ENCODE data around the gene CRYBG1.

CRYBG1 gene

DNA sequence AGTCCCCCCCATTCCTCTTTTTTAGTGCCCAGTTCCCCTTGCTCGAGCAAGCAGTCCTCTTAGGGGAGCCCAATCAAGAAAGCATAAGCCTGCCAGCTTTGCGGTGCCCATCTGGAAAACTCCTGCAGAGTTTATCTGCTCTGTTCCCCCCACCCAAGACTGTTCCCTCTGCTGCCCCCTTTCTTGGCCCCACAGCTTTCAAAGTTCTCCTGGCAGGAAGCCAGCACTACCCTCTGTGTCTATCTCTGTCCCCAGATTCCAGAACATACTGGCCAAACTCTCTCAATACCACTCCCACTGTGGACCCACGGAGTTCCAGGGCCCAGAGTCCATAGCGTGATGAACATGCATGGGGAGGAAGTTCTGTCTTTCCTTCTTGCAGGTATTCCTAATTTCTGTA, 55.4 kb downstream of the CRYBG1 start:
- H3K9me3 ChIP-seq: no peaks in the 10 kb centered on the region
- TF ChIP-seq, protein P1, sequence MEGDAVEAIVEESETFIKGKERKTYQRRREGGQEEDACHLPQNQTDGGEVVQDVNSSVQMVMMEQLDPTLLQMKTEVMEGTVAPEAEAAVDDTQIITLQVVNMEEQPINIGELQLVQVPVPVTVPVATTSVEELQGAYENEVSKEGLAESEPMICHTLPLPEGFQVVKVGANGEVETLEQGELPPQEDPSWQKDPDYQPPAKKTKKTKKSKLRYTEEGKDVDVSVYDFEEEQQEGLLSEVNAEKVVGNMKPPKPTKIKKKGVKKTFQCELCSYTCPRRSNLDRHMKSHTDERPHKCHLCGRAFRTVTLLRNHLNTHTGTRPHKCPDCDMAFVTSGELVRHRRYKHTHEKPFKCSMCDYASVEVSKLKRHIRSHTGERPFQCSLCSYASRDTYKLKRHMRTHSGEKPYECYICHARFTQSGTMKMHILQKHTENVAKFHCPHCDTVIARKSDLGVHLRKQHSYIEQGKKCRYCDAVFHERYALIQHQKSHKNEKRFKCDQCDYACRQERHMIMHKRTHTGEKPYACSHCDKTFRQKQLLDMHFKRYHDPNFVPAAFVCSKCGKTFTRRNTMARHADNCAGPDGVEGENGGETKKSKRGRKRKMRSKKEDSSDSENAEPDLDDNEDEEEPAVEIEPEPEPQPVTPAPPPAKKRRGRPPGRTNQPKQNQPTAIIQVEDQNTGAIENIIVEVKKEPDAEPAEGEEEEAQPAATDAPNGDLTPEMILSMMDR (IDR thresholded peaks at IDR 0.05; ENCODE audit: low read depth, low read length): no peak
- peaks cover 24% of the 10 kb centered on the region for H3K27me3 ChIP-seq
- DNase-seq: no peak
- no peak overlapping the region for H3K4me3 ChIP-seq (ENCODE audit: low read depth, low read length)
- no peaks in the 10 kb centered on the region for H3K4me1 ChIP-seq
- H3K36me3 ChIP-seq: no peaks in the 10 kb centered on the region

DNA sequence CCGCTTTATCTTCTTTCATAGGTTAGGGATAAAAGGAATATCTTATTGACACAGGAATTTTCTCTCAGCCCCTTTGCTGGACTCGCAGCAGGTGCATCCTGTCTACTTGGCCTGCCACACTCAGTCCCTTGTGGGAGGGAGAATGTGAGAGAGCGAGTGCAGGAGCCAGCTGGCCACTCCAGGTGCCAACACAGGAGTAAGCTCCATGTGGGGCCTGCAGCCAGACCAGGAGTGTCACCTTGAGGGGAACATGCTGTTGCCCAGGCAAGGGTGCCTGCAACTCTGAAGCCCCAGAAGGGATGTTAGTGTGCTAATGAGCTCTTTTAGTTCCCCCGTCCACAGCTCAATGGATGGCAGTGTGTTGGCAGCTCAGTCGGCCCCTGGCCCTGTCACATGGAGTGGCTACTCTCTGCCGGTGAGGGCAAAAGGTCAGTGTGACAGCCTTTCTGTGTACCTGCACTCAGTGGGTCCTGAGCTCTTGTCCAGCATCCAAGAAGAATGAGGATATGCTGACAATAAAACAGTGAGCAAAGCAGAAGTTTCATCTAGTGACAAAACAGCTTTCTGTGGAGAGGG, 57.1 kb downstream of the CRYBG1 start:
- H3K27me3 ChIP-seq: peaks cover 12% of the 10 kb centered on the region; the same call in 1 of the 2 replicates
- no peak for DNase-seq
- no peaks in the 10 kb centered on the region for H3K9me3 ChIP-seq
- H3K36me3 ChIP-seq: no peaks in the 10 kb centered on the region
- no peak overlapping the region for H3K4me3 ChIP-seq (ENCODE audit: low read depth, low read length)
- TF ChIP-seq, protein P1 (IDR thresholded peaks at IDR 0.05; ENCODE audit: low read depth, low read length): no peak
- no peaks in the 10 kb centered on the region for H3K4me1 ChIP-seq

DNA sequence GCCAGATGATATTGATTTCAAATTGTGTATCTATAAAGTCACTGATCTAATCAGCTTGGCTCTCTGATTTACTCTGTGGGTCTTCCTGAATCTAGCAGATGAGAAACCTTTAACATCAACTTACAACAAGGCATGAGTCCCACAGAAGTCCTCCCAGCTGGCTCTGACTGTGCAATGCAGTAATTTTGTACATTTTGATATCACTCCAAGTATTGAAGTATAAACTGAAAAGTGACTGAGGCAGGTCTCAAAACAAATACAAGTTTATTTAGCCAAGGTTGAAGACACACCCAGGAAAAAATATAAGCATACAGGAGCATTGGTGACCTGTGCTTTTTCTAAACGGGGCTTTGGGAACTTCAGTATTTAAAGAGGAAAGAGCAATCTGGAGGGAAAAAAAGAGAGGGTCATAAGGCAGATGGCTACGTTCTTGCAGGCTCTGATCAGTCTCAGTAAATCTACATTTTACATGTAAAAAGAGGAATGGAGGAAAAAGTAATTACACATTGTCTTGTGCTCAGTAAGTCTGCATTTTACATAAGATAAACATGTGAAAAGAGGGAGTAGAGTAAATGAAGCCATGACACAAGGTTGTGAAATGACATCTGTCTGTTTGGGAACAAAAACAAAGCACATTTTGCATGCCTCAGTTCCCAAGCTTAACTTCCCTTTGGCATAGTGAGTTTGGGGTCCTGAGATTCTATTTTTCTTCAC, 59.5 kb downstream of the CRYBG1 start:
- Histone ChIP-seq H3K4me1 (no peaks in the 10 kb centered on the region), H3K36me3 (no peaks in the 10 kb centered on the region), H3K27me3 (peaks cover 14% of the 10 kb centered on the region; the same call in 1 of the 2 replicates), H3K4me3 (ENCODE audit: low read depth, low read length) (no peak overlapping the region), H3K9me3 (no peaks in the 10 kb centered on the region)
- TF ChIP-seq, protein P1 (IDR thresholded peaks at IDR 0.05; ENCODE audit: low read depth, low read length): no peak
- no peak for DNase-seq

DNA sequence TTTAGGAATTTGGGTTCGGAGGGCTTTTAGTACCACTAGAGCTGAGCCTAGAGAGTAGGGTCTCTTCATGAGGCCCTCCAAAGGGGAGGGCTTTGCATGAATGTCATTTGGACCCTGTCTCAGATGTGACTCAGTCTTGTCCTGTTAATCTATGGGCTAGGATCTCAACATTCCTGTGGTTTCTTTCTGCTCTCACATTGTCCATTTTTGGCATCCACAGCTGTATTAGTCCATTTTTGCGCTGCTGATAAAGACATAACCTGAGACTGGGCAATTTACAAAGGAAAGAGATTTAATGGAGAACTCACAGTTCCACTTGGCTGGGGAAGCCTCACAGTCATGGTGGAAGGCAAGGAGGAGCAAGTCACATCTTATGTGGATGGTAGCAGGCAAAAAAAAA, 61.0 kb downstream of the CRYBG1 start:
- Histone ChIP-seq H3K4me3 (ENCODE audit: low read depth, low read length) (no peak overlapping the region), H3K4me1 (no peaks in the 10 kb centered on the region), H3K9me3 (no peaks in the 10 kb centered on the region), H3K27me3 (peaks cover 15% of the 10 kb centered on the region; the same call in 1 of the 2 replicates), H3K36me3 (no peaks in the 10 kb centered on the region)
- DNase-seq: no peak
- TF ChIP-seq, protein P1 (IDR thresholded peaks at IDR 0.05; ENCODE audit: low read depth, low read length): no peak

DNA sequence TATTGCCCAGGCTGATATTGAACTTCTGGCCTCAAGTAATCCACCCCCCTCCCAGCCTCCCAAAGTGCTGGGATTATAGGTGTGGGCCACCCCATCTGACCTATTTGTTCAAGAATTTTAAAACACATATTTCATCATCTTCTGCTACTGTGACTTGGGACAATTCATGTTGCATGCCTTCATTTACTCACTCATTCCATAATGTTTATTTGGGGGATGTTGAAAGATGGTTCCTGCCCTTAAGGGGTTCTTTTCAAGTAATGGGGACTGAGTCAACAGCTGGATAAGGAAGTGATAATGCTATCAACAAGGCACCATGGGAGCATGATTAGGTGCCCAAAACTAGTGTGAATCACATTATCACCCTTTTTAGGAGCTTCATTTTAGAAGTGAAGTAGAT, 62.0 kb downstream of the CRYBG1 start:
- Histone ChIP-seq H3K27me3 (peaks cover 20% of the 10 kb centered on the region; the same call in 1 of the 2 replicates), H3K9me3 (no peaks in the 10 kb centered on the region), H3K4me1 (no peaks in the 10 kb centered on the region), H3K4me3 (ENCODE audit: low read depth, low read length) (no peak overlapping the region), H3K36me3 (no peaks in the 10 kb centered on the region)
- TF ChIP-seq, protein P1 (IDR thresholded peaks at IDR 0.05; ENCODE audit: low read depth, low read length): no peak
- DNase-seq: no peak

DNA sequence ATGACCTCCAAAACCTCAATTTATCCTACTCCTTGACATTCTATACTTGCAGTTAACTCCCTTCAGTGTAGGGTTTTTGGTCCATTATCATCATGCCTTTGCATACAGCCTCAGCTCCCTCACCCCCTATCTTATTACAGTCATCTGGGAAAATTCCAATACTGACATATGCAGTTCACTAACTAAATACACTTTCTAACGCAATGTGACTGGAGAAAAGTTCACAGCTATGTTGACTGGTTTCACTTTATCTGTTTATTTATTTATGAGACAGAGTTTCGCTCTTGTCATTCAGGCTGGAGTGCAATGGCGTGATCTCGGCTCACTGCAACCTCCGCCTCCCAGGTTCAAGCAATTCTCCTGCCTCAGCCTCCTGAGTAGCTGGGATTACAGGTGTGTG, 64.9 kb downstream of the CRYBG1 start:
- Histone ChIP-seq H3K27me3 (peaks cover 17% of the 10 kb centered on the region), H3K4me1 (no peaks in the 10 kb centered on the region), H3K9me3 (no peaks in the 10 kb centered on the region), H3K4me3 (ENCODE audit: low read depth, low read length) (no peak overlapping the region), H3K36me3 (no peaks in the 10 kb centered on the region)
- TF ChIP-seq, protein P1 (IDR thresholded peaks at IDR 0.05; ENCODE audit: low read depth, low read length): no peak
- no peak for DNase-seq
